ENCODE data around the gene COA1. TPM values are rescaled to one million over a fixed set of nuclear protein-coding genes. Genes with fewer than 3 reads are reported as not detected.

Gene COA1
- total and polyA plus RNA-seq, 9 of the 15 experiments (the other 6 are each of a cell fraction or from before 2014, with no cell fraction given): 98.9 to 463 (median 181) TPM

DNA sequence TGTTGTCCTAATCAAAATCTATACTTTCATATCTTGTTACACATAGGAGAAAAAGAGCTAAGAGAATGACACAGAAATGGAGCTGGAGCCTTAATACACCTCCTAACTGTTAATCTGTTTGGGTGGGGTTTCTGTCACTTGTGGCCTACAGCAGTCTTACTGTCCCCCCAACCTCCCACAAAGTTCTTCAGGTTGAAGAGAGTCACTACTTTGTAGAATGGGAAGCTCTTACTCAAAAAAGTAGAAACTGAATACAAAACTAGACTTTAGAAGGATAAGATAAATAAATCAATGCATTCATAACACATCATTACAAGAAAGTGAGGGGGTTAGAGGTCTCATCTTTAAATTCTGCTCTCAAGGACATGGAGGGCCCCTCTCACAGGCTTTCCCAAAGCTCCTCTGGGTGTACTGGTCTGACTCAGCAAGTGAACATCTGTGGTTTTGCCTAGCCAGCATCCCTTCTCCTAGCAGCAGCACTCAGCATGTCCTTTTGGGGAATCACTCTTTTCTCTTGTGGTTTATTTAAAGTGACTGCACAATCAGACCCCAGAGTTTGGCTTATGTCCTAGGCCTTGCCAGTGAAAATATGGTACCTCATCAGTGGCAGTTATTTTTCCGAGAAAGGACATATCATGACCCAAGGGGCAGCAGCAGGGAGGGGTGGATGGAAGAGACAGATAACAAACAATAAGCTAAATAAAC lies 27.2 kb upstream of the COA1 start (continued):
- no peak for TF ChIP-seq BCOR (IDR thresholded peaks at IDR 0.05)
- TF ChIP-seq, protein P1, sequence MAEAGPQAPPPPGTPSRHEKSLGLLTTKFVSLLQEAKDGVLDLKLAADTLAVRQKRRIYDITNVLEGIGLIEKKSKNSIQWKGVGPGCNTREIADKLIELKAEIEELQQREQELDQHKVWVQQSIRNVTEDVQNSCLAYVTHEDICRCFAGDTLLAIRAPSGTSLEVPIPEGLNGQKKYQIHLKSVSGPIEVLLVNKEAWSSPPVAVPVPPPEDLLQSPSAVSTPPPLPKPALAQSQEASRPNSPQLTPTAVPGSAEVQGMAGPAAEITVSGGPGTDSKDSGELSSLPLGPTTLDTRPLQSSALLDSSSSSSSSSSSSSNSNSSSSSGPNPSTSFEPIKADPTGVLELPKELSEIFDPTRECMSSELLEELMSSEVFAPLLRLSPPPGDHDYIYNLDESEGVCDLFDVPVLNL (CRISPR knock-in tag; IDR thresholded peaks at IDR 0.05; ENCODE audit: low read depth): no peak
- peak; percentile 4 to 80; a peak in 1 of 4 replicates for TF ChIP-seq HDAC1 (IDR thresholded peaks at IDR 0.05)
- no peak for TF ChIP-seq ZNF408 (CRISPR knock-in tag; IDR thresholded peaks at IDR 0.05; ENCODE audit: low read depth)
- no peak for TF ChIP-seq SNRNP70 (optimal IDR thresholded peaks at IDR 0.05; ENCODE audit: low read depth, low read length)
- no peak for TF ChIP-seq PHTF2 (CRISPR knock-in tag; IDR thresholded peaks at IDR 0.05)
- TF ChIP-seq NELFE (IDR thresholded peaks at IDR 0.05; ENCODE audit: insufficient read depth, insufficient read length): no peak
- peak in 1 of 2 experiments; percentile 25; a peak in 1 of 4 replicates for TF ChIP-seq RAD21 (CRISPR knock-in tag; conservative IDR thresholded peaks at IDR 0.05 in 1 of 2, IDR thresholded peaks at IDR 0.05 in 1 of 2)
- no peak for TF ChIP-seq ZNF668 (CRISPR knock-in tag; IDR thresholded peaks at IDR 0.05)
- no peak for TF ChIP-seq TAF1 (IDR thresholded peaks at IDR 0.05; ENCODE audit: control insufficient read depth, extremely low read depth, insufficient read depth, low read length, severe bottlenecking)
- TF ChIP-seq ATF7 (IDR thresholded peaks at IDR 0.05): 0 out of 2 replicates have a peak, but pooled peaks have one; percentile 62
- TF ChIP-seq ZKSCAN1 (IDR thresholded peaks at IDR 0.05; ENCODE audit: low read depth, low read length): no peak
- no peak for TF ChIP-seq TARDBP (IDR thresholded peaks at IDR 0.05)
- peak; percentile 74; the same call in 1 of the 2 replicates for TF ChIP-seq ZNF197 (CRISPR knock-in tag; IDR thresholded peaks at IDR 0.05; ENCODE audit: low read depth)
- TF ChIP-seq, protein P2, sequence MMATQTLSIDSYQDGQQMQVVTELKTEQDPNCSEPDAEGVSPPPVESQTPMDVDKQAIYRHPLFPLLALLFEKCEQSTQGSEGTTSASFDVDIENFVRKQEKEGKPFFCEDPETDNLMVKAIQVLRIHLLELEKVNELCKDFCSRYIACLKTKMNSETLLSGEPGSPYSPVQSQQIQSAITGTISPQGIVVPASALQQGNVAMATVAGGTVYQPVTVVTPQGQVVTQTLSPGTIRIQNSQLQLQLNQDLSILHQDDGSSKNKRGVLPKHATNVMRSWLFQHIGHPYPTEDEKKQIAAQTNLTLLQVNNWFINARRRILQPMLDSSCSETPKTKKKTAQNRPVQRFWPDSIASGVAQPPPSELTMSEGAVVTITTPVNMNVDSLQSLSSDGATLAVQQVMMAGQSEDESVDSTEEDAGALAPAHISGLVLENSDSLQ (IDR thresholded peaks at IDR 0.05): 0 out of 2 replicates have a peak, but pooled peaks have one; percentile 39
- no peak for TF ChIP-seq ZNF253 (CRISPR knock-in tag; conservative IDR thresholded peaks at IDR 0.05)
- TF ChIP-seq KDM5B (IDR thresholded peaks at IDR 0.05; ENCODE audit: insufficient replicate concordance, low read depth, low read length): no peak
- TF ChIP-seq ZEB2 (IDR thresholded peaks at IDR 0.05): peak; percentile 39; the same call in 1 of the 2 replicates
- TF ChIP-seq ZBED1 (IDR thresholded peaks at IDR 0.05): no peak
- TF ChIP-seq PHF8 (IDR thresholded peaks at IDR 0.05; ENCODE audit: borderline replicate concordance, low read length): no peak
- no peak for TF ChIP-seq FOXJ2 (tag; IDR thresholded peaks at IDR 0.05)
- no peak for TF ChIP-seq DACH1 (IDR thresholded peaks at IDR 0.05; ENCODE audit: partially characterized antibody)
- TF ChIP-seq SLC30A9 (CRISPR knock-in tag; IDR thresholded peaks at IDR 0.05): no peak
- no peak for TF ChIP-seq MTF1 (CRISPR knock-in tag; IDR thresholded peaks at IDR 0.05; ENCODE audit: borderline replicate concordance)
- no peak for TF ChIP-seq PTRF (tag; IDR thresholded peaks at IDR 0.05)
- TF ChIP-seq OTX1 (CRISPR knock-in tag; IDR thresholded peaks at IDR 0.05): no peak
- TF ChIP-seq RNF2 (IDR thresholded peaks at IDR 0.05): no peak
- TF ChIP-seq, protein P3, sequence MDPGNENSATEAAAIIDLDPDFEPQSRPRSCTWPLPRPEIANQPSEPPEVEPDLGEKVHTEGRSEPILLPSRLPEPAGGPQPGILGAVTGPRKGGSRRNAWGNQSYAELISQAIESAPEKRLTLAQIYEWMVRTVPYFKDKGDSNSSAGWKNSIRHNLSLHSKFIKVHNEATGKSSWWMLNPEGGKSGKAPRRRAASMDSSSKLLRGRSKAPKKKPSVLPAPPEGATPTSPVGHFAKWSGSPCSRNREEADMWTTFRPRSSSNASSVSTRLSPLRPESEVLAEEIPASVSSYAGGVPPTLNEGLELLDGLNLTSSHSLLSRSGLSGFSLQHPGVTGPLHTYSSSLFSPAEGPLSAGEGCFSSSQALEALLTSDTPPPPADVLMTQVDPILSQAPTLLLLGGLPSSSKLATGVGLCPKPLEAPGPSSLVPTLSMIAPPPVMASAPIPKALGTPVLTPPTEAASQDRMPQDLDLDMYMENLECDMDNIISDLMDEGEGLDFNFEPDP (CRISPR knock-in tag; IDR thresholded peaks at IDR 0.05): no peak
- TF ChIP-seq SMARCB1 (IDR thresholded peaks at IDR 0.05; ENCODE audit: insufficient read length, low read depth): no peak
